ENCODE measurements around the gene NXF2. TPM values are rescaled to one million over a fixed set of nuclear protein-coding genes. Genes with fewer than 3 reads are reported as not detected.

The NXF2 gene
- total RNA-seq, 3 donors from 2014 or later = not detected

DNA sequence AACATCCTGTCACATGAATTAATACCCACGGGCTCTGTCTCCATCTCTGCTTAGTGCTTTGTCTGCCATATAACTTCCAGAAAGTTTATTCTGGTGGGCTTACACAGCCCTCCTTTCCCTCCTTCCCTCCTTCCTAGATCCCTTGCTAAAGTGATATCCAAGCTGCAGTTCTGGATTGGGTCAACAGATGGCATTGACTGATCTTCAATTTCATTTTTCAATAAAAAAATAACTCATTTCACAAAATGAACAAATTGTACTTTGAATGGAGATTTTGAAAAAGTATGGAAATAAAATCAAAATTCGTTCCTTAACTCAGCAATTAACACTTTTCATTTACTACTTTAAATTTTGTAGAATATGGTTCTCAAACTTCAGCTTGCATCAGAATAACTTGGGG lies 94.9 kb downstream of the NXF2 start:
- H3K9me3 ChIP-seq = no peaks in the 10 kb centered on the region
- TF ChIP-seq, protein P1, sequence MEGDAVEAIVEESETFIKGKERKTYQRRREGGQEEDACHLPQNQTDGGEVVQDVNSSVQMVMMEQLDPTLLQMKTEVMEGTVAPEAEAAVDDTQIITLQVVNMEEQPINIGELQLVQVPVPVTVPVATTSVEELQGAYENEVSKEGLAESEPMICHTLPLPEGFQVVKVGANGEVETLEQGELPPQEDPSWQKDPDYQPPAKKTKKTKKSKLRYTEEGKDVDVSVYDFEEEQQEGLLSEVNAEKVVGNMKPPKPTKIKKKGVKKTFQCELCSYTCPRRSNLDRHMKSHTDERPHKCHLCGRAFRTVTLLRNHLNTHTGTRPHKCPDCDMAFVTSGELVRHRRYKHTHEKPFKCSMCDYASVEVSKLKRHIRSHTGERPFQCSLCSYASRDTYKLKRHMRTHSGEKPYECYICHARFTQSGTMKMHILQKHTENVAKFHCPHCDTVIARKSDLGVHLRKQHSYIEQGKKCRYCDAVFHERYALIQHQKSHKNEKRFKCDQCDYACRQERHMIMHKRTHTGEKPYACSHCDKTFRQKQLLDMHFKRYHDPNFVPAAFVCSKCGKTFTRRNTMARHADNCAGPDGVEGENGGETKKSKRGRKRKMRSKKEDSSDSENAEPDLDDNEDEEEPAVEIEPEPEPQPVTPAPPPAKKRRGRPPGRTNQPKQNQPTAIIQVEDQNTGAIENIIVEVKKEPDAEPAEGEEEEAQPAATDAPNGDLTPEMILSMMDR (IDR thresholded peaks at IDR 0.05) = no peak
- no peak for ATAC-seq
- no peak for DNase-seq
- no peak overlapping the region for H3K4me3 ChIP-seq
- H3K4me1 ChIP-seq (ENCODE audit: low read depth) = no peaks in the 10 kb centered on the region
- intact Hi-C loops (cut with DNase I, micrococcal nuclease) = no loop called here
- no peaks in the 10 kb centered on the region for H3K36me3 ChIP-seq (ENCODE audit: low read depth)

DNA sequence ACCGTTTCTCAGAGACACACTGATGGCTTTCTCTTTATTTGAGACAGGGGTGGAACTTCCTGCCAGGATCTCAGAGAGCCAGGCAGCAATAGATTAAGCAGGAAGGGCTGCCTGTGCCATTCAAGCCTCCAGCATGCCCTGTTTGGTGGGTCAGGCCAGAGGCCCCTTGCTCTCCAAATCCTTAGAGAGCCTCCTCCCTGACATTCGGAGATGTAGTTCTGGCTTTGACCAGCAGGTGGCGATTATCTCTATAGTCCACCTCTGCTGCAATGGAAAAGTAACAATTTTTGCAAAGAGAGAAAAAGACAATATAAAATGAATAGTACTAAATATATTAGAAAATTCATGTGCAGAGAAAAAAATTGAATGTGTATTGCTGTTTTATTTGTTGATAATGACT lies 98.9 kb downstream of the NXF2 start:
- H3K4me3 ChIP-seq = no peak overlapping the region
- intact Hi-C loops (cut with DNase I, micrococcal nuclease) = no loop called here
- H3K9me3 ChIP-seq = no peaks in the 10 kb centered on the region
- H3K36me3 ChIP-seq (ENCODE audit: low read depth) = no peaks in the 10 kb centered on the region
- TF ChIP-seq, protein P1 (IDR thresholded peaks at IDR 0.05) = peak; percentile 37
- ATAC-seq (peak; percentile 56), DNase-seq (peak; percentile 17 to 79 (median 33))
- H3K4me1 ChIP-seq (ENCODE audit: low read depth) = no peaks in the 10 kb centered on the region

Other genes starting within 250 kb of the NXF2 start
- 10 to 100 TPM in 1 of 3 donors, 1 to 10 TPM in 1, under 1 TPM in 1; 0.26 to 17.8 (median 1.2) TPM for gene TCEAL2, start 121.5 kb upstream of the NXF2 start, total RNA-seq
- under 1 TPM in 1 of 3 donors, not detected in 2; 0.82 TPM for gene TCEAL6, start 104.7 kb upstream of the NXF2 start, total RNA-seq
- gene BEX5, start 91.2 kb upstream of the NXF2 start, total RNA-seq = 1 to 10 TPM in 2 of 3 donors, under 1 TPM in 1; 0.96 to 2.9 (median 2.1) TPM
- gene TCP11X1, start 31.9 kb upstream of the NXF2 start, total RNA-seq = not detected
- gene NXF2B, start 192.8 kb downstream of the NXF2 start, total RNA-seq = not detected
- gene TCP11X2, start 224.6 kb downstream of the NXF2 start, total RNA-seq = not detected